ENCODE data around the gene GOLGA5. TPM values are rescaled to one million over a fixed set of nuclear protein-coding genes. Genes with fewer than 3 reads are reported as not detected.
A peak's percentile ranks its signal among the peaks of the same experiment; 100 is the strongest.

GOLGA5 gene
- total and polyA plus RNA-seq, 2 experiments from 2014 or later, result 26.2 to 30.2 TPM

- H3K9me3 Mint-ChIP-seq, result no peaks in the 10 kb centered on the region; the same call in 2 of the 3 replicates
- no peaks in the 10 kb centered on the region for H3K79me2 ChIP-seq (replicated peaks; ENCODE audit: insufficient read depth)
- no peak overlapping the region for H3K27ac ChIP-seq (ENCODE audit: low read depth)
- H3K4me3 ChIP-seq, result no peak overlapping the region
- no peaks in the 10 kb centered on the region for H3K36me3 ChIP-seq (ENCODE audit: insufficient read depth)
- H3K27ac Mint-ChIP-seq, result no peak overlapping the region
- peaks cover 2% of the 10 kb centered on the region for H3K27me3 Mint-ChIP-seq (ENCODE audit: insufficient read depth, low read depth, poor library complexity)
- no peaks in the 10 kb centered on the region for H3K36me3 Mint-ChIP-seq (ENCODE audit: low read depth)
- no peaks in the 10 kb centered on the region for H3K27me3 ChIP-seq (ENCODE audit: insufficient read depth)
- H4K20me1 ChIP-seq (replicated peaks; ENCODE audit: insufficient read depth), result no peaks in the 10 kb centered on the region
- no peak overlapping the region for H3K4me3 Mint-ChIP-seq
- 0 out of 2 replicates have a peak, but pooled peaks cover 6% of the 10 kb centered on the region for H3K9me2 ChIP-seq (ENCODE audit: insufficient read depth)
- 0 out of 2 replicates have a peak overlapping the region, but pooled peaks have one; percentile 32 for H2AFZ ChIP-seq
- ATAC-seq, result no peak
- H3F3A ChIP-seq (replicated peaks; ENCODE audit: low read depth), result no peaks in the 10 kb centered on the region
- no peak overlapping the region for H3K4me2 ChIP-seq
- H3K4me1 ChIP-seq (ENCODE audit: insufficient read depth), result no peaks in the 10 kb centered on the region
- peaks cover 10% of the 10 kb centered on the region; the same call in 2 of the 3 replicates for H3K4me1 Mint-ChIP-seq
- no peak for TF ChIP-seq EZH2 (IDR thresholded peaks at IDR 0.05; ENCODE audit: low read depth, unreplicated experiment)
- no peak for TF ChIP-seq EZH2phosphoT487 (IDR thresholded peaks at IDR 0.05; ENCODE audit: unreplicated experiment)
- no peak for TF ChIP-seq STAT1 (IDR thresholded peaks at IDR 0.05; ENCODE audit: unreplicated experiment)
- TF ChIP-seq NANOG (IDR thresholded peaks at IDR 0.05; ENCODE audit: borderline replicate concordance), result no peak
- TF ChIP-seq ZNF331 (CRISPR knock-in tag; IDR thresholded peaks at IDR 0.05; ENCODE audit: low read depth), result no peak
- TF ChIP-seq CREB1 (CRISPR knock-in tag; IDR thresholded peaks at IDR 0.05; ENCODE audit: low read depth), result no peak
- no peak for TF ChIP-seq JUNB (IDR thresholded peaks at IDR 0.05; ENCODE audit: unreplicated experiment)
- TF ChIP-seq, protein P1, sequence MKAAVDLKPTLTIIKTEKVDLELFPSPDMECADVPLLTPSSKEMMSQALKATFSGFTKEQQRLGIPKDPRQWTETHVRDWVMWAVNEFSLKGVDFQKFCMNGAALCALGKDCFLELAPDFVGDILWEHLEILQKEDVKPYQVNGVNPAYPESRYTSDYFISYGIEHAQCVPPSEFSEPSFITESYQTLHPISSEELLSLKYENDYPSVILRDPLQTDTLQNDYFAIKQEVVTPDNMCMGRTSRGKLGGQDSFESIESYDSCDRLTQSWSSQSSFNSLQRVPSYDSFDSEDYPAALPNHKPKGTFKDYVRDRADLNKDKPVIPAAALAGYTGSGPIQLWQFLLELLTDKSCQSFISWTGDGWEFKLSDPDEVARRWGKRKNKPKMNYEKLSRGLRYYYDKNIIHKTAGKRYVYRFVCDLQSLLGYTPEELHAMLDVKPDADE (IDR thresholded peaks at IDR 0.05), result no peak
- TF ChIP-seq POLR2AphosphoS5 (IDR thresholded peaks at IDR 0.05; ENCODE audit: low read depth), result no peak
- TF ChIP-seq ZNF114 (CRISPR knock-in tag; IDR thresholded peaks at IDR 0.05), result no peak
- TF ChIP-seq ZNF462 (CRISPR knock-in tag; IDR thresholded peaks at IDR 0.05), result no peak
- no peak for TF ChIP-seq REST (IDR thresholded peaks at IDR 0.05; ENCODE audit: unreplicated experiment)
- TF ChIP-seq, protein P2, sequence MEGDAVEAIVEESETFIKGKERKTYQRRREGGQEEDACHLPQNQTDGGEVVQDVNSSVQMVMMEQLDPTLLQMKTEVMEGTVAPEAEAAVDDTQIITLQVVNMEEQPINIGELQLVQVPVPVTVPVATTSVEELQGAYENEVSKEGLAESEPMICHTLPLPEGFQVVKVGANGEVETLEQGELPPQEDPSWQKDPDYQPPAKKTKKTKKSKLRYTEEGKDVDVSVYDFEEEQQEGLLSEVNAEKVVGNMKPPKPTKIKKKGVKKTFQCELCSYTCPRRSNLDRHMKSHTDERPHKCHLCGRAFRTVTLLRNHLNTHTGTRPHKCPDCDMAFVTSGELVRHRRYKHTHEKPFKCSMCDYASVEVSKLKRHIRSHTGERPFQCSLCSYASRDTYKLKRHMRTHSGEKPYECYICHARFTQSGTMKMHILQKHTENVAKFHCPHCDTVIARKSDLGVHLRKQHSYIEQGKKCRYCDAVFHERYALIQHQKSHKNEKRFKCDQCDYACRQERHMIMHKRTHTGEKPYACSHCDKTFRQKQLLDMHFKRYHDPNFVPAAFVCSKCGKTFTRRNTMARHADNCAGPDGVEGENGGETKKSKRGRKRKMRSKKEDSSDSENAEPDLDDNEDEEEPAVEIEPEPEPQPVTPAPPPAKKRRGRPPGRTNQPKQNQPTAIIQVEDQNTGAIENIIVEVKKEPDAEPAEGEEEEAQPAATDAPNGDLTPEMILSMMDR (conservative IDR thresholded peaks at IDR 0.05; ENCODE audit: low read depth in 2 of 2), result no peak
- DNase-seq (ENCODE audit: low spot score), result no peak
These were observed 68.0 kb downstream of the GOLGA5 start for GRCh38 chr14:92861856-92862745.
